ENCODE results near the gene MDGA2.
"Not testable (repeated sequence)": the region's sequence is repeated elsewhere in the genome, so short reads cannot be mapped to it uniquely, and the experiment has no call there.

The MDGA2 gene

DNA sequence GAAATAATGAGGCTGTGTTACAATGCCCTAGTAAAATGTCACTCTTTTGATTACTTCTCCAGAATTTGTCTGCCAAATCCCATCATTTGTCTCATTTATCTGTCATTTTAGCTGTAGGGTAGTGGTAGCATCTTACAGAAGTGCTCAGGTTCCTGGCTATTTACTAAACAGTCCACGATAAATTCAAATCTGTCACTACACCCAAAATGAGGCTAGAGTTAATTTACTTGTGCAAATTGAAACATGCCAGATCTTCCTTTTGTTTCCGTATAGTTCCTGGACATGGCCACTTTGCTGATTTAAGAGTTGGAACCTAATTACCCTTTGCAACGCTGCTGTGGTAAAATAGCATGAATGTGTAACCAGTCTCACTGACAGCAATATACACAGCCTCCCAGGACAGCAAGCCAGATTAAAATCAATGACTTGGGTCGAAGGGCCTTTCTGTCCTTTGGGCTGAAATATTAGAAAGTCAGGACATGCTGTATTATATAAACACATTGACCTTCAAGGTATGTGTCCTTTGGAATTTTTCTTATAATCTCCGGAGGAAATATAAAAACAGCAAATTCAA lies 485.4 kb downstream of the MDGA2 start:
- ATAC-seq (replicated peaks; ENCODE audit: extremely low read depth, poor library complexity, severe bottlenecking) = no peak
- no peak for DNase-seq (ENCODE audit: low spot score in 2 of 2)
- no peaks in the 10 kb centered on the region for H3K36me3 Mint-ChIP-seq (ENCODE audit: insufficient read depth)
- H3K27ac Mint-ChIP-seq (ENCODE audit: low read depth) = no peak overlapping the region
- no peaks in the 10 kb centered on the region for H3K4me1 Mint-ChIP-seq
- no peak overlapping the region for H3K4me3 Mint-ChIP-seq
- peaks cover 6% of the 10 kb centered on the region for H3K9me3 Mint-ChIP-seq
- H3K27me3 Mint-ChIP-seq = no peaks in the 10 kb centered on the region

DNA sequence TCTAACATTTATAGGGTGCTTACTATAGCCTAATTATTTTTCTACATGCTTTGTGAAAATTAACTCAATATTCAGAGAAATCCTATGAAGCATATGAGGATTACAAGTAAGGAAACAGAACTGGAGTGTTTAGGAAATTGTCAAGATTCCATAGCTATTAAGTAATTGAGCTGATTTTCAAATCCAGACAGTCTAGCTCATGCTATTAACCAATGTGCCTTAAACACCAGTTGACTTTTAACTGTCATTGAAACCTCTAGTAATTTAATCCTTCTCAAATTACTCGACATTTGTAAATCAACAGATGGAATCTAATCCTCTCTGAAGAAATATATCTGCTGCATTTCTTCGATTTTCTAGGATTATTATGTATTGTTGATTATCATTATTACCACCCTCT lies 488.9 kb downstream of the MDGA2 start:
- ATAC-seq (replicated peaks; ENCODE audit: extremely low read depth, poor library complexity, severe bottlenecking) (no peak), DNase-seq (ENCODE audit: low spot score in 2 of 2) (no peak)
- Mint-ChIP-seq H3K36me3 (ENCODE audit: insufficient read depth) (no peaks in the 10 kb centered on the region), H3K4me3 (no peak overlapping the region), H3K27ac (ENCODE audit: low read depth) (no peak overlapping the region), H3K27me3 (no peaks in the 10 kb centered on the region), H3K9me3 (peaks cover 10% of the 10 kb centered on the region), H3K4me1 (no peaks in the 10 kb centered on the region)

DNA sequence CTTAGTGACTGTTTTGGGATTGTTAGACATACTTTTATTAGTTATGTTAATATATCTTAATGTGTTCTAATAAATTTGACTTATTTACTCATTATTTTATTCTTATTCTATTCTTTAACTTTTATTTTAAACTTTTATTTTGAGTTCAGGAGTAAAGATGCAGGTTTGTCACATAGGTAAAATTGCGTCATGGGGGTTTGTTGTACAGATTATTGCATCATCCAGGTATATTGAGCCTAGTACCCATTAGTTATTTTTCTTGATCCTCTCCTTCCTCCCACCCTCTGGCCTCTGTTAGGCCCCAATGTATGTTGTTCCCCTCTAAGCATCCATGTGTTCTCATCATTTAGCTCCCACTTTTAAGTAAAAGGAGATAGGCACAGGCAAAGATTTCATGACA lies 495.5 kb downstream of the MDGA2 start:
- Mint-ChIP-seq H3K4me3 (no peak overlapping the region), H3K36me3 (ENCODE audit: insufficient read depth) (no peaks in the 10 kb centered on the region), H3K9me3 (peaks cover 15% of the 10 kb centered on the region), H3K27me3 (no peaks in the 10 kb centered on the region), H3K4me1 (no peaks in the 10 kb centered on the region), H3K27ac (ENCODE audit: low read depth) (no peak overlapping the region)
- DNase-seq (ENCODE audit: low spot score in 2 of 2) = no peak
- no peak for ATAC-seq (replicated peaks; ENCODE audit: extremely low read depth, poor library complexity, severe bottlenecking)

DNA sequence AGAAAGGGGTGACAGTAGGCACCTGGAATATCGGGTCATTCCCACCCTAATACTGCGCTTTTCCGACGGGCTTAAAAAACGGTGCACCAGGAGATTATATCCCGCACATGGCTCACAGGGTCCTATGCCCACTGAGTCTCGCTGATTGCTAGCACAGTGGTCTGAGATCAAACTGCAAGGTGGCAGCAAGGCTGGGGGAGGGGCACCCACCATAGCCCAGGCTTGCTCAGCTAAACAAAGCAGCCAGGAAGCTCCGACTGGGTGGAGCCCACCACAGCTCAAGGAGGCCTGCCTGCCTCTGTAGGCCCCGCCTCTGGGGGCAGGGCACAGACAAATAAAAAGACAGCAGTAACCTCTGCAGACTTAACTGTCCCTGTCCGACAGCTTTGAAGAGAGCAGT lies 503.5 kb downstream of the MDGA2 start:
- not testable (repeated sequence) for H3K9me3 Mint-ChIP-seq; DNase-seq (ENCODE audit: low spot score in 2 of 2); H3K4me1 Mint-ChIP-seq; H3K27ac Mint-ChIP-seq (ENCODE audit: low read depth); H3K36me3 Mint-ChIP-seq (ENCODE audit: insufficient read depth); H3K4me3 Mint-ChIP-seq; ATAC-seq (replicated peaks; ENCODE audit: extremely low read depth, poor library complexity, severe bottlenecking); H3K27me3 Mint-ChIP-seq

DNA sequence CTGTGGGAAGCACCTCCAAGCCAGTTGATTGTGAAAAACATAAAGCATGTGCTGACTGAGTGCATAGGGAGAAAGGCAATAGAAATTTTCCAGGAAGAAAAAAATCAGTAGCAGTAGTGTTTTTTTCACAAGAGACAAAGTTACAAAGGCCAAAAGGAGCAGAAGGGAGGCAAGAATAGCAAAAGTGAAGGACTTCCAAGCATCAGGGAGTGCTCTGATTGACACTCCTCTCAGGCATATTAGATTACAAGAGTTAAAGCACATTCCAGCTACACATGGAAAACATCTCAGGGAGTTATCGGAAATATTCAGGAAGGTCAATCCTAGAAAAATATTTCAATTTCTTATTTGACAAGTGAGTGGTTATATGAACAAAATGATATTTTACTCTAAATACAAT lies 508.0 kb downstream of the MDGA2 start:
- H3K27ac Mint-ChIP-seq (ENCODE audit: low read depth) = no peak overlapping the region
- no peaks in the 10 kb centered on the region for H3K27me3 Mint-ChIP-seq
- H3K9me3 Mint-ChIP-seq = no peaks in the 10 kb centered on the region
- DNase-seq (ENCODE audit: low spot score in 2 of 2) (no peak), ATAC-seq (replicated peaks; ENCODE audit: extremely low read depth, poor library complexity, severe bottlenecking) (no peak)
- no peak overlapping the region for H3K4me3 Mint-ChIP-seq
- H3K36me3 Mint-ChIP-seq (ENCODE audit: insufficient read depth) = no peaks in the 10 kb centered on the region
- no peaks in the 10 kb centered on the region for H3K4me1 Mint-ChIP-seq

DNA sequence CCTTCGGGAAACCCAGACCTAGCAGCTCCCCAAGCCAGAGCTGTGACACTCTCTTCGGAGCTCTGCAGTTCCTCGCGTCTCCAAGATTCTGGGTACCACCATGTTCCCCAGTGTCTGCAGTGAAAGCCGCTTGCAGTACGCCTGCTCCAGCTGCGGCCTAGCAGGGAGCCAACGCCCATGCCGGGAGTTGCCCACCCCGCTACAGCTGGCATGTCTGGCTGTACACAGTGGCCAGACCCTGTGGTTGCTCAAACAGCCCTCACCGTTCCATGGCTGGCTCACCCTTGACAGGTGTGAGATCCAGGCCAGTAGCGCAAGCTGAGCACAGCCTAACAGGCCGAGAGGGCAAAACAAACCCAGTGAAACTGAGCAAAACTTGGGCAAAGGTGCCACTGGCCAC lies 520.0 kb downstream of the MDGA2 start:
- H3K9me3 Mint-ChIP-seq = peaks cover 16% of the 10 kb centered on the region
- no peak overlapping the region for H3K27ac Mint-ChIP-seq (ENCODE audit: low read depth)
- no peaks in the 10 kb centered on the region for H3K27me3 Mint-ChIP-seq
- ATAC-seq (replicated peaks; ENCODE audit: extremely low read depth, poor library complexity, severe bottlenecking) (no peak), DNase-seq (ENCODE audit: low spot score in 2 of 2) (no peak)
- no peaks in the 10 kb centered on the region for H3K4me1 Mint-ChIP-seq
- H3K36me3 Mint-ChIP-seq (ENCODE audit: insufficient read depth) = peaks cover 2% of the 10 kb centered on the region
- H3K4me3 Mint-ChIP-seq = no peak overlapping the region

DNA sequence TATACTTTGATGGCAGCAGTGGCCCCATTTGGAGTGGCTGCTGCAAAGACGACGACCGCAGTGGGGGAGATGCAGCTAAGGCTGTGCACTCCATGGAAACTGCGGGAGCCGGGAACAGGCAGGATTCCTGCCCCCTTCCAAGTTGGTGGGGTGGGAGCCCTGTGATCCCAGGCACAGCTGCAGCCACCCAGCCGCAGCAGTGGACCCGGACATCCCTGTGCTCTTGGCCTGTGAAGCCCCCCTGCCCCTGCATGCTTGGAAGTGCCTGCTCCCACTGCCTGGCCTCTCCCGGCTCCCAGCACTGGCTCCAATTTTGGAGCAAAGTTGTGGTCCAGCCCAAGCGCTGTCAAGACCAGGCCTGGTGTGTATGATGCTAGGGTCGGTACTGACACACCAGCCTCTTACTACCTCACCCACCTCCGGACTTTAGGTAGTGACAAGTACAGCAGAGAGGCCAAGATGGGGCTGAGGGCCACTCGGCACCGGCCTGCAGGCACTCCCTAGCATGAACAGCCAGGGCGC lies 521.1 kb downstream of the MDGA2 start:
- Mint-ChIP-seq H3K27ac (ENCODE audit: low read depth) (no peak overlapping the region), H3K4me1 (no peaks in the 10 kb centered on the region)
- ATAC-seq (replicated peaks; ENCODE audit: extremely low read depth, poor library complexity, severe bottlenecking) = no peak

DNA sequence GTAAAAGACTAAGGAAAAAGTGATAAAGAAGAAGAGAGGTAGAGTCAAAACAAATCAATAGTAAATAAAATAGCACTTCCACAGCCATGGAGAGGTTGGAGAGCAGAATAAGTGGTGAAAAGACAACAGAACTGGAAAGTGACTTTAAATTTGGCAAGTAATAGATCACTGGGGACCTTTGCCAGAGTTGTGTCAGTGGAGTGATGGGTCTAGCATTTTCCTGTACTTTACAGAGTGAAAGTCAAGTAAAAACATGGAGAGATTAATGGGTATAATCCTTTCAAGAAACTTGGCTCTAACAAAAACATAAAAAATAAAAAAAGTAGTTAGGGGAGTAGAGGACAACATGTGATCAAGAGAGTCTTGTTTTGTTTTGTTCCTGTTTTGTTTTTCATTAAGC lies 521.7 kb downstream of the MDGA2 start:
- peaks cover 2% of the 10 kb centered on the region for H3K36me3 Mint-ChIP-seq (ENCODE audit: insufficient read depth)
- ATAC-seq (replicated peaks; ENCODE audit: extremely low read depth, poor library complexity, severe bottlenecking) (no peak), DNase-seq (ENCODE audit: low spot score in 2 of 2) (no peak)
- no peak overlapping the region for H3K4me3 Mint-ChIP-seq
- H3K4me1 Mint-ChIP-seq = no peaks in the 10 kb centered on the region
- H3K27ac Mint-ChIP-seq (ENCODE audit: low read depth) = no peak overlapping the region
- peaks cover 19% of the 10 kb centered on the region for H3K9me3 Mint-ChIP-seq
- no peaks in the 10 kb centered on the region for H3K27me3 Mint-ChIP-seq

More for the DNA sequence above, 521.1 kb downstream of the MDGA2 start:
- no peaks in the 10 kb centered on the region for H3K27me3 Mint-ChIP-seq
- no peak for DNase-seq (ENCODE audit: low spot score in 2 of 2)
- peaks cover 22% of the 10 kb centered on the region for H3K9me3 Mint-ChIP-seq
- no peak overlapping the region for H3K4me3 Mint-ChIP-seq
- H3K36me3 Mint-ChIP-seq (ENCODE audit: insufficient read depth) = peaks cover 2% of the 10 kb centered on the region

DNA sequence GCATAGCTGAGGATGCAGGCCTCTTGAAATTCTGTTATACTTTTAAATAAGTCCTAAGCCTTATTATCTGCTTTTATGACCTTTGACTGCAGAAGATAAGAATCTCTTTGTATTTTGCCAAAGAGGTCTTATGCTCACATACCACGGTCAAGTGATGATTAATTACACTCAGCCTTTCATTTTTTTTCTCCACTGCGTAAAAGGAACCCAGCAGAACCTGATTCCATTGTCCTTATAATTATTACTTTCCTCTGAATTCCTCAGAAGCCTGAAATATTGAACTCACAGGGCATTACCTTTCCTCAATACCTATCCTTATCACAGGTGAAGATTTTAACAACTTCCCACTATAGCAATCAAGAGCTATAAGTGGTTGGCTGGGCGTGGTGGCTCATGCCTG lies 525.1 kb downstream of the MDGA2 start:
- DNase-seq (ENCODE audit: low spot score in 2 of 2) = no peak
- Mint-ChIP-seq H3K4me3 (no peak overlapping the region), H3K36me3 (ENCODE audit: insufficient read depth) (peaks cover 2% of the 10 kb centered on the region), H3K27ac (ENCODE audit: low read depth) (no peak overlapping the region), H3K27me3 (no peaks in the 10 kb centered on the region), H3K4me1 (no peaks in the 10 kb centered on the region), H3K9me3 (peaks cover 17% of the 10 kb centered on the region)
- no peak for ATAC-seq (replicated peaks; ENCODE audit: extremely low read depth, poor library complexity, severe bottlenecking)

DNA sequence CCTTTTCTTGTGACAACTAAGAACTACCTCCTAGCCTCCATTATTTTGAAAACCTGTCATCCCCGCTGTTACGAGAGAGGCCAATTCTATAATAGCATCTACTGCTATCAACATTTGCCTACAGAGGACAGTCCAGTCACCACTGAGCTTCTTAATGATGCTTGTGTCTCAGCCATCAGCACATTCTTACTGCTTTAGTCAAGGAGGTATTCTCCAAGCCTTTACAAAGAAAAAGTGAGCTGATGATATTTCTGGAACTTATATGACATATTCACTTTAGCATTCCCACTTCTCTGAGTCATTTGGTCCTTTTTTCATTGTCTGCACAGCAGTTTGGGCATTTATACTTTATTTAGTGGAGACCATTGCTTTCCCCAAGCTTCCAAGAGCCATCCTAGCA lies 526.1 kb downstream of the MDGA2 start:
- no peak for DNase-seq (ENCODE audit: low spot score in 2 of 2)
- no peaks in the 10 kb centered on the region for H3K27me3 Mint-ChIP-seq
- H3K9me3 Mint-ChIP-seq = peaks cover 17% of the 10 kb centered on the region

DNA sequence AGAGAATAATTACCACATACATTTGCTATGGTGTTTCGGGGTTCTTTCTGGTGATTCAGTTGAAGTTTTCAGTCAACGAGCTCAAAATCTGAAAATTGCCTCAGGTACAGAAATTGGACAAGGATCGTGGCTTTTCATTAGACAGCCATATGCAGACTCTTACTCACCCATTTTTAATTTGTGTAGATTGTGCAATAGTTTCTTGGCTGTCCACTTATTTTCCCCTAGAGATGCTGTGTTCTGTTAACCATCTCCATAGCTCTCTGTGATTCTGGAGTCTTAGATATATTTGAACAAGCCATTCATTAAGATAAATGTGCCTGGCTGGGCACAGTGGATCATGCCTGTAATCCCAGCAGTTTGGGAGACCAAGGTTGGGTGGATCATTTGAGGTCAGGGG lies 526.7 kb downstream of the MDGA2 start:
- Mint-ChIP-seq H3K4me1 (no peaks in the 10 kb centered on the region), H3K36me3 (ENCODE audit: insufficient read depth) (peaks cover 2% of the 10 kb centered on the region), H3K27ac (ENCODE audit: low read depth) (no peak overlapping the region), H3K4me3 (no peak overlapping the region), H3K27me3 (no peaks in the 10 kb centered on the region), H3K9me3 (peaks cover 15% of the 10 kb centered on the region)
- DNase-seq (ENCODE audit: low spot score in 2 of 2) (no peak), ATAC-seq (replicated peaks; ENCODE audit: extremely low read depth, poor library complexity, severe bottlenecking) (no peak)

More for the DNA sequence above, 526.1 kb downstream of the MDGA2 start:
- Mint-ChIP-seq H3K4me1 (no peaks in the 10 kb centered on the region), H3K4me3 (no peak overlapping the region), H3K27ac (ENCODE audit: low read depth) (no peak overlapping the region), H3K36me3 (ENCODE audit: insufficient read depth) (peaks cover 2% of the 10 kb centered on the region)
- ATAC-seq (replicated peaks; ENCODE audit: extremely low read depth, poor library complexity, severe bottlenecking) = no peak

DNA sequence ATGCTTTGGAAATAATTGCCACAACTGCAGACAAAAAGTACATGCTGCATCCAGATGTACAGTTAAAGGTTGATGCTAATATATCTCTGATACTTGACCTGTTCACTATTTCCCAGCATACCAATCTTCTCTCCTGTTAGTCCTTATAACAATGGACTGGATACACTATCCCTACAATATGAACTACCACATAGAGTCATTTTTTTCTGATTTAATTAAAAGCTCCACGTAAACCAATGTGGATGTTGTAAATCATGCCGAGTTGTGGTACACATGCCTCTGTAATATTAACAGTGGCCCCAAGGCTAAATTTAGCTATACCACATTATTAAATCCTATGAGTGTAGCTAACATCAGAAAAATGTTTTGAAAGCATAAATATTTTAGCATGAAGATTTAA lies 554.8 kb downstream of the MDGA2 start:
- H3K36me3 Mint-ChIP-seq (ENCODE audit: insufficient read depth) = no peaks in the 10 kb centered on the region
- H3K27me3 Mint-ChIP-seq = no peaks in the 10 kb centered on the region
- ATAC-seq (replicated peaks; ENCODE audit: extremely low read depth, poor library complexity, severe bottlenecking) (no peak), DNase-seq (ENCODE audit: low spot score in 2 of 2) (no peak)
- no peaks in the 10 kb centered on the region for H3K4me1 Mint-ChIP-seq
- peaks cover 15% of the 10 kb centered on the region for H3K9me3 Mint-ChIP-seq
- no peak overlapping the region for H3K4me3 Mint-ChIP-seq
- H3K27ac Mint-ChIP-seq (ENCODE audit: low read depth) = no peak overlapping the region

DNA sequence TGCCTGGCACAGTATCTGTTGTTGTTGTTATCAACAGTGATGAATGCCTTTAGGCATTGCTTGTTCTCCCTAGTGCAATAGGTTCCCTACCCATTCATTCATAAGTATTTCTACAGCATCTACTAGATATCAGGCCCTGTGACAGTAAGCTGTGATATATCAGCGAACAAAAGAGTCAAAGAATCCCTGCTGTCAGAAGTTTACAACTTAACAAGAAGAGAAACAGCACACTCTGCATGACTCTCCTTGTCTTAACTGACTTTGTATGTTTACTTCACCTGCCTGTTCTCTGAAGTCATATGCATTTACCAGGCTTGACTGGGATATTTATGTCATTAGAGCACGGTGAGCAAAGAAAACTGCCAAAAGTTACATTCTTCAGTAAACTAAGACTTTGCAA lies 571.6 kb downstream of the MDGA2 start:
- H3K36me3 Mint-ChIP-seq (ENCODE audit: insufficient read depth) = no peaks in the 10 kb centered on the region
- peaks cover 7% of the 10 kb centered on the region for H3K9me3 Mint-ChIP-seq
- H3K27me3 Mint-ChIP-seq = no peaks in the 10 kb centered on the region
- ATAC-seq (replicated peaks; ENCODE audit: extremely low read depth, poor library complexity, severe bottlenecking) (no peak), DNase-seq (ENCODE audit: low spot score in 2 of 2) (no peak)
- no peaks in the 10 kb centered on the region for H3K4me1 Mint-ChIP-seq
- no peak overlapping the region for H3K4me3 Mint-ChIP-seq
- H3K27ac Mint-ChIP-seq (ENCODE audit: low read depth) = no peak overlapping the region

Measured in central memory CD8-positive, alpha-beta T cell (primary cell).